ENCODE measurements around the gene NLRC5.
"Not testable (repeated sequence)": the region's sequence is repeated elsewhere in the genome, so short reads cannot be mapped to it uniquely, and the experiment has no call there.

Gene NLRC5

DNA sequence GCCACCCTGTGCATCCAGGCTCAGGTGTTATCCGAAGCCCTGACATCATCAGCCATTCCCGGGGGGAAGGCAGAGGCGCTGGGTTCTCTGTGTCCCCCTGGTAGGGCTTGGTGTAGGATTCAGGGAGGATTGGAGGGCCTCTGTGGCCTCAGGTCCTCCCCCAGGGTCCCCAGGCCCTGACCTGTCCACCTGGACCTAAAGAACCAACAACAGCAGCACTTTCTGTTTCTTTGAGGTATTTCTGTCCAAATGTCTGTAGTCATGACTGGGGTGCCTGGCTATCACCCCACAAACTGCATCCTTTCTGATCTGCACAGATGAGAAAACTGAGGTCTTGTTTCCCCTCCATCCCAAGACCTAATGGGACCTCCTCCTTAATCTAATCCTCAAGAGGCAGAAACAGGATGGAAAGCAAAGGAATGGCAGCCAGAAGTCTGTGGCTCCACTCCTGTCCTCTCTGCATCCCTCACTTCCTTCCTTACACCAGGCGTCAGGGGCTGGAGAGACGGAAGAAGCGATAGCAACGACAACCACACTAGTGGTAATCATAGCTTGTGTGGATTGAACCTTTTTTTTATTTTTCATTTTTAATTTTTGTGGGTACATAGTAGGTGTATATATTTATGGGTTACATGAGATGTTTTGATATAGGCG lies 11.8 kb downstream of the NLRC5 start:
- DNase-seq (ENCODE audit: low read depth in 2 of 2) = no peak

GRCh38 chr16:57003439-57004386 lies 14.4 kb downstream of the NLRC5 start:
- DNase-seq (ENCODE audit: low read depth in 2 of 2) = no peak

- DNase-seq (ENCODE audit: low read depth in 2 of 2) = no peak
Measured at GRCh38 chr16:57004387-57005250, 15.3 kb downstream of the NLRC5 start.

GRCh38 chr16:57005597-57005996 lies 16.2 kb downstream of the NLRC5 start:
- DNase-seq (ENCODE audit: low read depth in 2 of 2) = not testable (repeated sequence)

- no peak for DNase-seq (ENCODE audit: low read depth in 2 of 2)
Measured at GRCh38 chr16:57007050-57007449, 17.7 kb downstream of the NLRC5 start.

- DNase-seq (ENCODE audit: low read depth in 2 of 2) = no peak
Measured at GRCh38 chr16:57007530-57007929, 18.2 kb downstream of the NLRC5 start.

GRCh38 chr16:57008440-57008839 lies 19.1 kb downstream of the NLRC5 start:
- no peak for DNase-seq (ENCODE audit: low read depth in 2 of 2)

GRCh38 chr16:57009643-57010170 lies 20.4 kb downstream of the NLRC5 start:
- DNase-seq (ENCODE audit: low read depth in 2 of 2) = no peak

DNA sequence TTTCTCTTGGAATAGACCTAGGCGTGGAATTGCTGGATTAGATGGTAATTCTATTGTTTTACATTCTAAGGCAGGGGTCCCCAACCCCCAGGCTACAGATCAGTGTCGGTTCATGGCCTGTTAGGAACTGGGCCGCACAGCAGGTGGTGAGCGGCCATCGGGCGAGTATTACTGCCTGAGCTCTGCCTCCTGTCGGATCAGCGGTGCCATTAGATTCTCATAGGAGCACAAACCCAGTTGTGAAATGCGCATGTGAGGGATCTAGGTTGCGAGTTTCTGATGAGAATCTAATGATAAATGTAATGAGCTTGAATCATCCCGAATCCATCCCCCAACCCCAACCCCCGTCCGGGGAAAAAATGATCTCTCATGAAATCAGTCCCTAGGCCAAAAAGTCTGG lies 23.0 kb downstream of the NLRC5 start:
- DNase-seq (ENCODE audit: low read depth in 2 of 2) = no peak

DNA sequence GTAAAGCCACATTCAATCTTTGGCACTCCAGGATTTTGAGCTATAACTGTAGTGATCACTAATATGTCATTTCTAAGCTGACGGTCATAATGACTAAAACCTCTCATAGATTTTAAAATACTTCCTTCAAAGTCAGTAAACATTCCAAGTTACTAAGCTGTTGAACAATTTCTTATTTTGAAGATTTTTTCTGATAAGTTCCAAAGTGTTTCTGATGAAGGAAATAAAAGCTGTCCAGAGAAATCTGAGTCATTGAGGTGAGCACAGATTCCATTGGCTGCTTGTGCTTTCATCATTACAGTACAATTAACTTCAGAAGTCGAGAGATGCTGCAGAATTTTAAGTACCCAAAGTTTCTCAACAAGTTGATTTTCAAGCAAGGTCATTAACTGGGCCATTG lies 23.9 kb downstream of the NLRC5 start:
- peak; percentile 34 to 35 for DNase-seq (ENCODE audit: low read depth in 2 of 2)

DNA sequence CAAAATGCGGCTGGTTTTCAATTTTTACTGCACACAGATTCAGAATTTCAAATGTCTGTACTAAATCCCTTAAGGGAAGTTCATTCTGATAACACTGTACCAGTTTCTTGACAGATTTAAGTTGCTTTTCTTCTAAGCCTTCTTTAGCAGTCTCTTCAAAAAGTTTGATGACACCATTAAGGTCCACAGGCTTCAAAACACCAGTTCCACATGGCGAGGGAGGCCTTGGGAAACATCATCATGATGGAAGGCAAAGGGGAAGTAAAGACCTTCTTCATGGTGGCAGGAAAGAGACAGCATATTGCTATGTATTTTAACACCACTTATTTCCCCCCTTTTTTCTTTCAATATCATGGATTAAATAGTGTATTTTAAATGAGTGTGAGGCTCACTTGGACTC lies 24.5 kb downstream of the NLRC5 start:
- no peak for DNase-seq (ENCODE audit: low read depth in 2 of 2)

DNA sequence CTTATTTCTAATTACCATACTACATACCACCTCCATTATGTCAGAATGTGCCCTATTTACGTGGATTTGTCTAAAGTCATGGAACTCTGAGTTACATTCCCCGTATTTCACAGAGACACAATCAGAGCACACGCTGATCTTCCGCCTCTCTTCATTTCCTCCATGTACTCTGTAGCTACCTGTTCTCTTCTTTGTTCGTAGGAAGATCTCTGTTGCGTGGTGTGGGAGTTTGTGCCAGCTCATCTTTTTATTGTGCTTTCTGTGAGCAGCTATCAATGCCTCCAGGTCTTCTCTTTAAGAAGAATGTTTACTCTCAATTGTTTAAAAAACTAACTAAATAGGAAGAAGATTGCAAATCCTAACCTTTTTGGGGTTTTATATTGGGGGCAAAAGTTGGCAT lies 26.9 kb downstream of the NLRC5 start:
- DNase-seq (ENCODE audit: low read depth in 2 of 2) = no peak

DNA sequence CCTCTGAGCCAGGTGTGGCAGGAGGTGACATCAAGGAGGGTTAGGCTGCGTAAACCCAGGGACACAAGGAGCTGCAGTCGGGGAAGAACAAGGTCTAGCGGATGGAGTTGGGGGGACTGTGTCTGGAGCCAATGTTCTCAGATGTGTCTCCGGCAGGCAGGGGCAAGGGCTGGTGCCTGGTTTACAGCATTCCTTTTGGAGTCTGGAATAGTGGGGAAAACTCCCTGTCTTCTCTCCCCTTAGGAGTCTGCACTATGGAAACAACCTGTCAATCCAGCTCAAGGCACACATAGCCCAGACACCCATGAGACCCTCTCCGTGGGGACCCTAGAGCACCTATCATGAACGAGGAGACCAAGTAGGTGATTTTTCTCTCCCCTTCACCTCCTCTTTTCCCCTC lies 27.5 kb downstream of the NLRC5 start:
- no peak for DNase-seq (ENCODE audit: low read depth in 2 of 2)

GRCh38 chr16:57017251-57017650 lies 27.9 kb downstream of the NLRC5 start:
- DNase-seq (ENCODE audit: low read depth in 2 of 2) = no peak

DNA sequence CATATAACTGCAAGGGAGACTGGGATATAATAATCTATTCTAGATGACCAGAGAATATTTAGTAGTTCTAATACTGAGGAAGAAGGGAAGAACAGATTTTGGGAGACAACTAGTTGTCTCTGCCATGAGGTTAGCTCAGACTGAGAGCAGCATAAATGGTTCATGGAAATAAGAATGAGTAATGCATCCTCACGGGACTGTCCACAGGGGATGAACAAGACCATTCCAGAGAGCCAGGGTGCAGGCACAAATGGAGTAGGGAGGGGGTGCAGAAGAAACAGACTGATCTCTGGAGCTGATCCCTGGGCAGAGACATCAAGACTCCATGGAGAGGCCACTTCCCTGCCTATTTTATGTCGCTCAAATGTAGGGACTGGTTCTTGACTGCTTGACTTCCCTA lies 30.4 kb downstream of the NLRC5 start:
- DNase-seq (ENCODE audit: low read depth in 2 of 2) = no peak

GRCh38 chr16:57020651-57021050 lies 31.3 kb downstream of the NLRC5 start:
- DNase-seq (ENCODE audit: low read depth in 2 of 2) = no peak

DNA sequence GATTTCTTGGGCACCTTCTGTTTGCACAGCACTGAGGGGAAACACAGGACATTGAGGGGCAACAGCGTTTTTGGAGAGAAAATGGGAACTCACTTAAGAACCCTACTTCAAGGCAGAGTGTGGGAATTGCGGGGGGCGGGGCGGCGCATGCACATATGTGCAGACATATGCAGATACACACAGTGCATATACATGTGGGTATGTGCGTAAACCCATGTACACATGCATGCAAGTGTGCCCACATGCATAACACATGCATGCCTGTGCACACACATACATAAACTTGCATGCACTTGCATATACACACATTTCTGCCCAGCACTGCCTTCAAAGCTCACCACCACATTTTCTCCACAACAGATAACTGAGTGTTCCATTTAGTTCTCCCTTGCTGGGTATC lies 32.4 kb downstream of the NLRC5 start:
- no peak for DNase-seq (ENCODE audit: low read depth in 2 of 2)

GRCh38 chr16:57022445-57022844 lies 33.1 kb downstream of the NLRC5 start:
- no peak for DNase-seq (ENCODE audit: low read depth in 2 of 2)

GRCh38 chr16:57023541-57024249 lies 34.3 kb downstream of the NLRC5 start:
- DNase-seq (ENCODE audit: low read depth in 2 of 2) = no peak

GRCh38 chr16:57024894-57025680 lies 35.7 kb downstream of the NLRC5 start:
- DNase-seq (ENCODE audit: low read depth in 2 of 2) = no peak
